Stimulated activated CD8-positive, alpha-beta memory T cell treated with anti-CD3 and anti-CD28 coated beads, Interleukin-4, amount 100 ng/mL, for 4 hours (primary cell): Measurements from ENCODE around the gene FTO.

Experiments used
- DNase-seq, 2 donors: peaks; one replicate each; pipeline ENCODE4 v3.0.0-alpha.2; 2020; ENCODE audit warnings: low read depth in 2 of 2, low spot score in 1 of 2

Gene FTO

GRCh38 chr16:54112451-54113206 is 408.7 kb downstream of the FTO start:
- no peak for DNase-seq

- DNase-seq = no peak
Measured at GRCh38 chr16:54115558-54115957, 411.6 kb downstream of the FTO start.

GRCh38 chr16:54116124-54116655 is 412.2 kb downstream of the FTO start:
- DNase-seq = no peak

GRCh38 chr16:54118846-54119245 is 414.9 kb downstream of the FTO start:
- DNase-seq = no peak

GRCh38 chr16:54120846-54121480 is 417.0 kb downstream of the FTO start:
- no peak for DNase-seq

- DNase-seq = no peak
Measured at GRCh38 chr16:54121539-54122295, 417.8 kb downstream of the FTO start.

- no peak for DNase-seq
Measured at GRCh38 chr16:54123766-54124165, 419.8 kb downstream of the FTO start.

GRCh38 chr16:54125751-54126655 is 422.0 kb downstream of the FTO start:
- DNase-seq = no peak

- no peak for DNase-seq
Measured at GRCh38 chr16:54126907-54127306, 423.0 kb downstream of the FTO start.

- DNase-seq = no peak
Measured at GRCh38 chr16:54128629-54129234, 424.8 kb downstream of the FTO start.

- no peak for DNase-seq
Measured at GRCh38 chr16:54129810-54130209, 425.9 kb downstream of the FTO start.

- no peak for DNase-seq
Measured at GRCh38 chr16:54135361-54136275, 431.7 kb downstream of the FTO start.

GRCh38 chr16:54136276-54136625 is 432.3 kb downstream of the FTO start:
- no peak for DNase-seq

- no peak for DNase-seq
Measured at GRCh38 chr16:54140057-54140787, 436.3 kb downstream of the FTO start.

GRCh38 chr16:54140788-54141136 is 436.8 kb downstream of the FTO start:
- no peak for DNase-seq

GRCh38 chr16:54142787-54143186 is 438.8 kb downstream of the FTO start:
- DNase-seq = no peak

- DNase-seq = no peak
Measured at GRCh38 chr16:54143410-54143809, 439.5 kb downstream of the FTO start.

- no peak for DNase-seq
Measured at GRCh38 chr16:54143934-54144571, 440.1 kb downstream of the FTO start.
